Hepatocyte (in vitro differentiated cells): ENCODE results near the gene AVPI1. TPM values are rescaled to one million over a fixed set of nuclear protein-coding genes. Genes with fewer than 3 reads are reported as not detected.
"Not testable (repeated sequence)": the region's sequence is repeated elsewhere in the genome, so short reads cannot be mapped to it uniquely, and the experiment has no call there.

ENCODE experiments used
- DNase-seq: peaks from one replicate; pipeline ENCODE4 v3.0.0-alpha.2; 2016; ENCODE audit warnings: low spot score
- H2AFZ ChIP-seq: fragments of 200-600 bp; sonication (generic); 2 replicates; pipeline ENCODE4 v1.6.0; 2016; ENCODE audit warnings: antibody characterized with exemption, mild to moderate bottlenecking
- H3K27ac ChIP-seq: fragments of 200-600 bp; sonication (generic); 2 replicates; pipeline ENCODE4 v1.5.1; 2016; ENCODE audit warnings: mild to moderate bottlenecking
- H3K27me3 ChIP-seq: fragments of 200-600 bp; sonication (generic); 2 replicates; pipeline ENCODE4 v1.6.1; 2016
- H3K36me3 ChIP-seq: fragments of 200-600 bp; sonication (generic); replicated peaks from 2 replicates; pipeline ENCODE4 v1.5.1; 2016; ENCODE audit warnings: low read depth; ENCODE audit not compliant: insufficient read depth
- H3K4me1 ChIP-seq: fragments of 200-600 bp; sonication (generic); 2 replicates; pipeline ENCODE4 v1.5.1; 2016; ENCODE audit warnings: mild to moderate bottlenecking, moderate library complexity; ENCODE audit not compliant: insufficient read depth
- H3K4me2 ChIP-seq: fragments of 200-600 bp; sonication (generic); 2 replicates; pipeline ENCODE4 v1.6.0; 2016
- H3K4me3 ChIP-seq: fragments of 200-600 bp; sonication (generic); 2 replicates; pipeline ENCODE4 v1.5.1; 2016; ENCODE audit warnings: mild to moderate bottlenecking
- H3K79me2 ChIP-seq: fragments of 200-600 bp; sonication (generic); 2 replicates; pipeline ENCODE4 v1.6.0; 2017; ENCODE audit warnings: mild to moderate bottlenecking
- H3K9me2 ChIP-seq: fragments of 200-600 bp; sonication (generic); replicated peaks from 2 replicates; pipeline ENCODE4 v1.6.0; 2017; ENCODE audit warnings: mild to moderate bottlenecking; ENCODE audit not compliant: insufficient read depth
- H3K9me3 ChIP-seq: fragments of 200-600 bp; sonication (generic); 2 replicates; pipeline ENCODE4 v1.5.1; 2016; ENCODE audit warnings: low read depth, mild to moderate bottlenecking
- H4K20me1 ChIP-seq: fragments of 200-600 bp; sonication (generic); 2 replicates; pipeline ENCODE4 v1.6.0; 2016; ENCODE audit warnings: mild to moderate bottlenecking; ENCODE audit not compliant: insufficient read depth, poor library complexity, severe bottlenecking
- EZH2 ChIP-seq: fragments of 200-600 bp; sonication (generic); IDR thresholded peaks from 2 replicates; pipeline ENCODE4 v1.6.1; 2016; ENCODE audit warnings: antibody characterized with exemption, mild to moderate bottlenecking, borderline replicate concordance
- EZH2phosphoT487 ChIP-seq: fragments of 200-600 bp; sonication (generic); IDR thresholded peaks from one replicate; pipeline ENCODE4 v1.6.1; 2018; ENCODE audit warnings: antibody characterized with exemption, mild to moderate bottlenecking, low read depth, moderate library complexity; ENCODE audit not compliant: unreplicated experiment, severe bottlenecking
- WGBS: methylation state at CpG from one replicate; pipeline ENCODE4 v1.1.6; 2016; ENCODE audit warnings: low lambda C conversion rate; ENCODE audit errors: missing lambda C conversion rate; 5-methylcytosine and 5-hydroxymethylcytosine counted together
- polyA plus RNA-seq: library from polyadenylated mRNA; unstranded; fragments of >200 nt; fragmentation: Nextera tagmentation; extraction: Ambion mirVana; gene quantifications from 2 replicates; pipeline ENCODE4 v1.2.1, GENCODE V29; 2016
- total RNA-seq: library from RNA; depleted of rRNA; stranded (reverse); fragments of >200 nt; gene quantifications from 2 replicates; pipeline ENCODE4 v1.2.3, GENCODE V29; 2014
- TF ChIP-seq, protein P1 (sequence below): fragments of 200-600 bp; sonication (generic); IDR thresholded peaks from 2 replicates; pipeline ENCODE4 v1.5.1; 2016; ENCODE audit warnings: antibody characterized with exemption, mild to moderate bottlenecking; ENCODE audit not compliant: poor library complexity

AVPI1 gene
- total and polyA plus RNA-seq, 2 experiments from 2014 or later = 26.4 to 34.1 TPM

DNA sequence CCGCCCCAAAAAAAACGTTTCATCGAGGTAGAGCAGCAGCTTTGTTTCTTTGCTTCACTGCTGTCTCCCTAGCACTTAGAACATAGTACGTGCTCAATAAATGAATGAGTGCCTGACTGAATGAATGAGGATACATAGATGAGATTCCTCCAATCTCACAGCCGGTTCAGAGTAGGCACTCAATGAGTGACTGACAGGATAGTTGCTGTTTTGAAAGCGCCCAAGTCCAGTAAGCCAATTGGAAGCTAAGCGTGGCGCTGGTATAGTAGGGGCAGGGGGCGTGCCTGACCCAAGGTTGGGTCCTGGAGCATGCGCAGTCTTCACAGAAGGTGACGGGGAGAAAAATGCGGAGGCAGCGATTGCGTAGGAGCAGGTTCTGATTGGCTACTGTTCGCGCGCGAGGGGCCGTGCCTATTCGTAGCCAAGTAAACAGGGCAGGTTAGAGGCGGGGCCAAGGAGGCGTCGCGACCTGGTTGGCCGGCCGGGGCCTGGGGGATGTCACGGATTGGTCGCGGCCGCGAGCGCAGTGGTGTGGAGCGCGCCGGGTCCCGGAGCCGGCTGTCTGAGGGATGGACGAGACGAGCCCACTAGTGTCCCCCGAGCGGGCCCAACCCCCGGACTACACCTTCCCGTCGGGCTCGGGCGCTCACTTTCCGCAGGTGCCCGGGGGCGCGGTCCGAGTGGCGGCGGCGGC, 46.7 kb downstream of the AVPI1 start, which contains the start of gene PI4K2A:
Gene PI4K2A (plus strand): TSS at position 498 of the 694 bp plus-strand sequence. CDS start 72 bp downstream, at position 570.
- Histone ChIP-seq H4K20me1 (peaks cover 12% of the 10 kb centered on the region), H3K4me2 (peak within 1 kb of the TSS; percentile 90), H3K27ac (peak within 1 kb of the TSS; percentile 92), H3K27me3 (no peaks in the 10 kb centered on the region), H3K36me3 (no peaks in the 10 kb centered on the region), H2AFZ (peak within 1 kb of the TSS; percentile 36), H3K9me2 (no peaks in the 10 kb centered on the region), H3K4me1 (peaks cover 13% of the 10 kb centered on the region), H3K4me3 (peak within 1 kb of the TSS; percentile 99), H3K79me2 (peaks cover 44% of the 10 kb centered on the region), H3K9me3 (no peaks in the 10 kb centered on the region)
- peak; percentile 100 for DNase-seq
- 4% methylated on average over 47 of the region's 54 CpGs for WGBS
- no peak for TF ChIP-seq EZH2phosphoT487
- TF ChIP-seq, protein P1, sequence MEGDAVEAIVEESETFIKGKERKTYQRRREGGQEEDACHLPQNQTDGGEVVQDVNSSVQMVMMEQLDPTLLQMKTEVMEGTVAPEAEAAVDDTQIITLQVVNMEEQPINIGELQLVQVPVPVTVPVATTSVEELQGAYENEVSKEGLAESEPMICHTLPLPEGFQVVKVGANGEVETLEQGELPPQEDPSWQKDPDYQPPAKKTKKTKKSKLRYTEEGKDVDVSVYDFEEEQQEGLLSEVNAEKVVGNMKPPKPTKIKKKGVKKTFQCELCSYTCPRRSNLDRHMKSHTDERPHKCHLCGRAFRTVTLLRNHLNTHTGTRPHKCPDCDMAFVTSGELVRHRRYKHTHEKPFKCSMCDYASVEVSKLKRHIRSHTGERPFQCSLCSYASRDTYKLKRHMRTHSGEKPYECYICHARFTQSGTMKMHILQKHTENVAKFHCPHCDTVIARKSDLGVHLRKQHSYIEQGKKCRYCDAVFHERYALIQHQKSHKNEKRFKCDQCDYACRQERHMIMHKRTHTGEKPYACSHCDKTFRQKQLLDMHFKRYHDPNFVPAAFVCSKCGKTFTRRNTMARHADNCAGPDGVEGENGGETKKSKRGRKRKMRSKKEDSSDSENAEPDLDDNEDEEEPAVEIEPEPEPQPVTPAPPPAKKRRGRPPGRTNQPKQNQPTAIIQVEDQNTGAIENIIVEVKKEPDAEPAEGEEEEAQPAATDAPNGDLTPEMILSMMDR = no peak
- no peak for TF ChIP-seq EZH2

DNA sequence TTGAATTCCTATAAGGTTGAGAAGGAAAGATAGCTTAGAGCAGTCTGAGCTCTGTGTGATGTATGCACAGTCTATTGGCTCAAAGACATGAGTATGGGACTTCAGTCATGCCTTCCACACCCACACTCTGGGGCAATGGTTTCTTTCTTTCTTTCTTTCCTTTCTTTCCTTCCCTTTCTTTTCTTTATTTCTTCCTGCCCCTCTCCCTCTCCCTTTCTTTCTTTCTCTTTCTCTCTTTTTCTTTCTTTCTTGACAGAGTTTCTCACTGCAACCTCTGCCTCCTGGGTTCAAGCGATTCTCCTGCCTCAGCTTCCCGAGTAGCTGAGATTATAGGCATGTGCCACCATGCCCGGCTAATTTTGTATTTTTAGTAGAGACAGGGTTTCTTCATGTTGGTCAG, 48.0 kb downstream of the AVPI1 start:
- DNase-seq, H3K27me3 ChIP-seq, H3K36me3 ChIP-seq, H3K4me2 ChIP-seq, H2AFZ ChIP-seq, H3K4me3 ChIP-seq, H3K9me2 ChIP-seq, H3K27ac ChIP-seq, H3K9me3 ChIP-seq: not testable (repeated sequence)
- peaks cover 32% of the 10 kb centered on the region for H3K79me2 ChIP-seq
- WGBS = 95% methylated on average over 3 of the region's 3 CpGs
- peaks cover 13% of the 10 kb centered on the region for H3K4me1 ChIP-seq
- peaks cover 12% of the 10 kb centered on the region for H4K20me1 ChIP-seq

DNA sequence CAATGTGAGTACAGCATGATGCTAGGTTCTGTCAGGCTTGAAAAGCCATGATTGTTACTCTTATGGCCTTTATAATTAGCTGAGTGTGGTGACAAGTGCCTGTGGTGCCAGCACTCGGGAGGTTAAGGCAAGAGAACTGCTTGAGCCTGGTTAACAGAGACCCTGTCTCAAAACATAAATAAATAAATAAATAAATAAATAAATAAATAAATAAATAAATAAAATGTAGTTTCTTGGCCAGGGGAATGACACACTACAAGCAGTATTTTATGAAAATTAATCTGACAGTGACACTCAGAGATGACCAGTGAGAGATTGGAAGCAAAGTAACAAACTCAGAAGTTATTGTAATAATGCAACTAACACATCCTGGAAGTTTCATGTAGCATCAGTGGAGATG, 51.5 kb downstream of the AVPI1 start:
- WGBS = 100% methylated on average over 1 of the region's 1 CpG
- no peaks in the 10 kb centered on the region for H3K4me1 ChIP-seq
- TF ChIP-seq, protein P1 = no peak
- no peak overlapping the region for H3K27ac ChIP-seq
- no peak overlapping the region for H2AFZ ChIP-seq
- H4K20me1 ChIP-seq = no peaks in the 10 kb centered on the region
- H3K27me3 ChIP-seq = no peaks in the 10 kb centered on the region
- DNase-seq = no peak
- H3K36me3 ChIP-seq = no peaks in the 10 kb centered on the region
- H3K9me2 ChIP-seq = no peaks in the 10 kb centered on the region
- H3K9me3 ChIP-seq = no peaks in the 10 kb centered on the region
- H3K4me2 ChIP-seq = no peak overlapping the region
- no peak overlapping the region for H3K4me3 ChIP-seq
- H3K79me2 ChIP-seq = peaks cover 14% of the 10 kb centered on the region

DNA sequence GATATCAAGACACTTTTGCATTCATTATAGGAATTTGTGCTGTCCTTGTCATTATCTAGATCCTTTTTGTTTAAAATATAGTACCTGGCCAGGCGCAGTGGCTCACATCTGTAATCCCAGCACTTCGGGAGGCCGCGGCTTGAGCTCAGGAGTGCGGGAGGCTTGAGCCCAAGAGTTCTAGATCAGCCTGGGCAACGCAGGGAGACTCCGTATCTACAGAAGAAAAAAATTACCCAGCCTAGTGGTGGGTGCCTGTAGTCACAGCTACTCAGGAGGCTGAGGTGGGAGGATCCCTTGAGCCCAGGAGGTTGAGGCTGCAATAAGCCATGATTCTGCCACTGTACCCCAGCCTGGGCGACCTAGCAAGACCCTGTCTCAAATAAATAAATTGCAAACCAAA, 53.1 kb downstream of the AVPI1 start:
- peak overlapping the region; percentile 63 for H3K4me3 ChIP-seq
- TF ChIP-seq EZH2phosphoT487 = no peak
- no peak for TF ChIP-seq EZH2
- TF ChIP-seq, protein P1 = no peak
- peak overlapping the region; percentile 100 for H2AFZ ChIP-seq
- no peaks in the 10 kb centered on the region for H3K9me3 ChIP-seq
- no peak for DNase-seq
- peak overlapping the region; percentile 79 for H3K4me2 ChIP-seq
- peak overlapping the region; percentile 72 for H3K27ac ChIP-seq
- no peaks in the 10 kb centered on the region for H3K36me3 ChIP-seq
- no peaks in the 10 kb centered on the region for H3K9me2 ChIP-seq
- H3K4me1 ChIP-seq = no peaks in the 10 kb centered on the region
- no peaks in the 10 kb centered on the region for H3K27me3 ChIP-seq
- peaks cover 14% of the 10 kb centered on the region for H3K79me2 ChIP-seq
- no peaks in the 10 kb centered on the region for H4K20me1 ChIP-seq
- 95% methylated on average over 8 of the region's 8 CpGs for WGBS
